ENCODE results near the gene MPND. TPM values are rescaled to one million over a fixed set of nuclear protein-coding genes. Genes with fewer than 3 reads are reported as not detected.

The MPND gene
- total RNA-seq, 1 experiment from 2014 or later: 7.2 TPM

GRCh38 chr19:4403005-4403761 is 59.8 kb downstream of the MPND start:
- POLR2A ChIA-PET: interaction anchor here (0.7 to 3.3 kb wide), 12 partner anchors 11 to 1449 kb away, joined by 3 to 93 read pairs (median 5); no protein-coding TSS in a partner anchor
- intact Hi-C loops (cut with micrococcal nuclease): no loop called here
- TF ChIP-seq, protein P1, sequence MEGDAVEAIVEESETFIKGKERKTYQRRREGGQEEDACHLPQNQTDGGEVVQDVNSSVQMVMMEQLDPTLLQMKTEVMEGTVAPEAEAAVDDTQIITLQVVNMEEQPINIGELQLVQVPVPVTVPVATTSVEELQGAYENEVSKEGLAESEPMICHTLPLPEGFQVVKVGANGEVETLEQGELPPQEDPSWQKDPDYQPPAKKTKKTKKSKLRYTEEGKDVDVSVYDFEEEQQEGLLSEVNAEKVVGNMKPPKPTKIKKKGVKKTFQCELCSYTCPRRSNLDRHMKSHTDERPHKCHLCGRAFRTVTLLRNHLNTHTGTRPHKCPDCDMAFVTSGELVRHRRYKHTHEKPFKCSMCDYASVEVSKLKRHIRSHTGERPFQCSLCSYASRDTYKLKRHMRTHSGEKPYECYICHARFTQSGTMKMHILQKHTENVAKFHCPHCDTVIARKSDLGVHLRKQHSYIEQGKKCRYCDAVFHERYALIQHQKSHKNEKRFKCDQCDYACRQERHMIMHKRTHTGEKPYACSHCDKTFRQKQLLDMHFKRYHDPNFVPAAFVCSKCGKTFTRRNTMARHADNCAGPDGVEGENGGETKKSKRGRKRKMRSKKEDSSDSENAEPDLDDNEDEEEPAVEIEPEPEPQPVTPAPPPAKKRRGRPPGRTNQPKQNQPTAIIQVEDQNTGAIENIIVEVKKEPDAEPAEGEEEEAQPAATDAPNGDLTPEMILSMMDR (IDR thresholded peaks at IDR 0.05; ENCODE audit: unreplicated experiment): no peak
- CTCF ChIA-PET: interaction anchor here (1.1 to 1.7 kb wide), 2 partner anchors 11 to 38 kb away, joined by 4 to 7 read pairs; no protein-coding TSS in a partner anchor
- Mint-ChIP-seq H3K27me3 (ENCODE audit: insufficient read depth, unreplicated experiment) (no peaks in the 10 kb centered on the region), H3K36me3 (ENCODE audit: insufficient read depth, unreplicated experiment) (no peaks in the 10 kb centered on the region), H3K27ac (ENCODE audit: low read depth, unreplicated experiment) (peak overlapping the region; percentile 94), H3K4me1 (ENCODE audit: insufficient read depth, unreplicated experiment) (peaks cover 26% of the 10 kb centered on the region), H3K9me3 (ENCODE audit: unreplicated experiment) (no peaks in the 10 kb centered on the region), H3K4me3 (ENCODE audit: unreplicated experiment) (peak overlapping the region; percentile 71)
- no peak for DNase-seq (ENCODE audit: unreplicated experiment)
- no TSS peak for BruUV-seq (replicated peaks)

- intact Hi-C loops (cut with micrococcal nuclease): no loop called here
- ChIA-PET POLR2A (interaction anchor here (0.6 to 0.9 kb wide), 2 partner anchors 66 to 67 kb away, joined by 3 read pairs; partner anchors contain the start of gene HDGFL2), CTCF (interaction anchor here (0.6 to 0.7 kb wide), 2 partner anchors 111 to 147 kb away, joined by 3 to 4 read pairs; no protein-coding TSS in a partner anchor)
- H3K4me1 Mint-ChIP-seq (ENCODE audit: insufficient read depth, unreplicated experiment): peaks cover 24% of the 10 kb centered on the region
- no peak for DNase-seq (ENCODE audit: unreplicated experiment)
- no peak overlapping the region for H3K4me3 Mint-ChIP-seq (ENCODE audit: unreplicated experiment)
- peaks cover 6% of the 10 kb centered on the region for H3K36me3 Mint-ChIP-seq (ENCODE audit: insufficient read depth, unreplicated experiment)
- H3K27me3 Mint-ChIP-seq (ENCODE audit: insufficient read depth, unreplicated experiment): no peaks in the 10 kb centered on the region
- no TSS peak for BruUV-seq (replicated peaks)
- no peak overlapping the region for H3K27ac Mint-ChIP-seq (ENCODE audit: low read depth, unreplicated experiment)
- TF ChIP-seq, protein P1 (IDR thresholded peaks at IDR 0.05; ENCODE audit: unreplicated experiment): no peak
- H3K9me3 Mint-ChIP-seq (ENCODE audit: unreplicated experiment): no peaks in the 10 kb centered on the region
These were observed 62.6 kb downstream of the MPND start for GRCh38 chr19:4405977-4406376.

DNA sequence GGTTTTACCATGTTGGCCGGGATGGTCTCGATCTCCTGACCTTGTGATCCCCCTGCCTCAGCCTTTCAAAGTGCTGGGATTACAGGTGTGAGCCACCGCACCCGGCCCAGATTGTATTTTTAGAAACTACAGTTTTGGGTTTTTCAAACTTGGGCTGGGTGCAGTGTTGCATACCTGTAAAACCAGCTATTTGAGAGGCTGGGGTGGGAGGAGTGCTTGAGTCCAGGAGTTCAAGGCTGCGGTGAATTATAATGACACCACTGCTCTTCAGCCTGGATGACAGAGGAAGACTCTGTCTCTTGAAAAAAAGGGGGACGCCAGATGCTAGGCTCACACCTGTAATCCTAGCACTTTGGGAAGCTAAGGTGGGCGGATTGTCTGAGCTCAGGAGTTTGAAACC is 63.3 kb downstream of the MPND start:
- BruUV-seq (replicated peaks): no TSS peak
- Mint-ChIP-seq H3K4me3 (ENCODE audit: unreplicated experiment) (no peak overlapping the region), H3K9me3 (ENCODE audit: unreplicated experiment) (no peaks in the 10 kb centered on the region), H3K36me3 (ENCODE audit: insufficient read depth, unreplicated experiment) (peaks cover 12% of the 10 kb centered on the region), H3K27ac (ENCODE audit: low read depth, unreplicated experiment) (no peak overlapping the region), H3K4me1 (ENCODE audit: insufficient read depth, unreplicated experiment) (peaks cover 18% of the 10 kb centered on the region), H3K27me3 (ENCODE audit: insufficient read depth, unreplicated experiment) (no peaks in the 10 kb centered on the region)
- ChIA-PET POLR2A (interaction anchor here (0.9 kb wide), 1 partner anchor 65 kb away, joined by 3 read pairs; the partner anchor contains the start of gene HDGFL2), CTCF (interaction anchor here (0.6 to 0.7 kb wide), 2 partner anchors 110 to 148 kb away, joined by 3 to 4 read pairs; no protein-coding TSS in a partner anchor)
- intact Hi-C loops (cut with micrococcal nuclease): no loop called here
- TF ChIP-seq, protein P1 (IDR thresholded peaks at IDR 0.05; ENCODE audit: unreplicated experiment): no peak
- no peak for DNase-seq (ENCODE audit: unreplicated experiment)

DNA sequence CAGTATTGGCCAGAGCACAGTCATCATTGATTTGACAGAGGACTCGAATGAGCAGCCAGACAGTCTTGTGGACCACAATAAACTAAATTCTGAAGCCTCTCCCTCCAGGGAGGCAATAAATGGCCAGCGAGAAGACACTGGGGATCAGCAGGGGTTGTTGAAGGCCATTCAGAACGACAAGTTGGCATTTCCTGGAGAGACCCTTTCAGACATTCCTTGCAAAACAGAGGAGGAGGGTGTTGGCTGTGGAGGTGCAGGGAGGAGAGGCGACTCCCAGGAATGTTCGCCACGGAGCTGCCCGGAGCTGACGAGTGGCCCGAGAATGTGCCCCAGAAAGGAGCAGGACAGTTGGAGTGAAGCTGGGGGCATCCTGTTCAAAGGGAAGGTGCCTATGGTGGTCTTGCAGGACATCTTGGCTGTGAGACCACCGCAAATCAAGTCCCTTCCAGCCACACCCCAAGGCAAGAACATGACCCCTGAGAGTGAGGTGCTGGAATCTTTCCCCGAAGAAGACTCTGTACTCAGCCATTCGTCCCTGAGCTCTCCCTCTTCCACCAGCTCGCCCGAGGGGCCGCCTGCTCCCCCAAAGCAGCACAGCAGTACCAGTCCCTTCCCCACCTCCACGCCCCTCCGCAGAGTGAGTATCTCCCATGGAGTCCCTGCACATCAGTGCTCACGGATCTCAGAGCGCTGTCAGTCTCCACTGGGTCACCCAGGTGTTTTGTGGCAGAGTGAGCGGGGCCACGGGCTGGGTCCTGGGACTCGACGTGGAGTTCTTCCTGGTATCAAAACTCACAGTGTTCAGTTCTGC is 66.0 kb downstream of the MPND start:
- ChIA-PET CTCF (interaction anchor here (0.7 to 1.8 kb wide), 2 partner anchors 9 to 45 kb away, joined by 3 to 7 read pairs; partner anchors contain the start of gene SH3GL1), POLR2A (interaction anchor here (0.5 kb wide), 1 partner anchor 62 kb away, joined by 5 read pairs; no protein-coding TSS in a partner anchor)
- peaks cover 7% of the 10 kb centered on the region for H3K4me1 Mint-ChIP-seq (ENCODE audit: insufficient read depth, unreplicated experiment)
- intact Hi-C loops (cut with micrococcal nuclease): no loop called here
- no TSS peak for BruUV-seq (replicated peaks)
- no peaks in the 10 kb centered on the region for H3K27me3 Mint-ChIP-seq (ENCODE audit: insufficient read depth, unreplicated experiment)
- no peak overlapping the region for H3K27ac Mint-ChIP-seq (ENCODE audit: low read depth, unreplicated experiment)
- no peaks in the 10 kb centered on the region for H3K9me3 Mint-ChIP-seq (ENCODE audit: unreplicated experiment)
- TF ChIP-seq, protein P1 (IDR thresholded peaks at IDR 0.05; ENCODE audit: unreplicated experiment): no peak
- DNase-seq (ENCODE audit: unreplicated experiment): no peak
- no peak overlapping the region for H3K4me3 Mint-ChIP-seq (ENCODE audit: unreplicated experiment)
- peaks cover 37% of the 10 kb centered on the region for H3K36me3 Mint-ChIP-seq (ENCODE audit: insufficient read depth, unreplicated experiment)
